ENCODE measurements around the gene FILIP1L.

GRCh38 chr3:99960123-99960878, 154.0 kb downstream of the FILIP1L start:
- TF ChIP-seq CTCF (IDR thresholded peaks at IDR 0.05 in 4 of 5, conservative IDR thresholded peaks at IDR 0.05 in 1 of 5) (no peak), POLR2A (IDR thresholded peaks at IDR 0.05) (no peak)
